Effector CD4-positive, alpha-beta T cell (primary cell): Measurements from ENCODE around the gene TGM6.

ENCODE experiments used
- DNase-seq: peaks from one replicate; pipeline ENCODE4 v3.0.0-alpha.2; 2020

The TGM6 gene

GRCh38 chr20:2365091-2365490 is 15.6 kb upstream of the TGM6 start:
- DNase-seq, result no peak

- DNase-seq, result no peak
These were observed 15.0 kb upstream of the TGM6 start for GRCh38 chr20:2365666-2366065.

GRCh38 chr20:2368621-2369020 is 12.1 kb upstream of the TGM6 start:
- DNase-seq, result no peak

- no peak for DNase-seq
These were observed 7.6 kb upstream of the TGM6 start for GRCh38 chr20:2373098-2373497.

GRCh38 chr20:2374346-2375125 is 6.2 kb upstream of the TGM6 start:
- no peak for DNase-seq

GRCh38 chr20:2378893-2379292 is 1.8 kb upstream of the TGM6 start:
- DNase-seq, result no peak

GRCh38 chr20:2379511-2380229 is 1.0 kb upstream of the TGM6 start:
- no peak for DNase-seq

- DNase-seq, result no peak
These were observed 602 bp downstream of the TGM6 start for GRCh38 chr20:2381303-2381702.

- no peak for DNase-seq
These were observed 2.1 kb downstream of the TGM6 start for GRCh38 chr20:2382833-2383232.

GRCh38 chr20:2385026-2385425 is 4.3 kb downstream of the TGM6 start:
- no peak for DNase-seq

GRCh38 chr20:2385496-2385895 is 4.8 kb downstream of the TGM6 start:
- no peak for DNase-seq

GRCh38 chr20:2386516-2387179 is 5.9 kb downstream of the TGM6 start:
- no peak for DNase-seq

- DNase-seq, result no peak
These were observed 6.5 kb downstream of the TGM6 start for GRCh38 chr20:2387180-2387577.

- DNase-seq, result no peak
These were observed 6.9 kb downstream of the TGM6 start for GRCh38 chr20:2387580-2387979.

- no peak for DNase-seq
These were observed 10.4 kb downstream of the TGM6 start for GRCh38 chr20:2390951-2391675.

- DNase-seq, result no peak
These were observed 13.8 kb downstream of the TGM6 start for GRCh38 chr20:2394411-2395055.

- no peak for DNase-seq
These were observed 14.4 kb downstream of the TGM6 start for GRCh38 chr20:2395136-2395535.

GRCh38 chr20:2396241-2396814 is 15.6 kb downstream of the TGM6 start:
- no peak for DNase-seq

- no peak for DNase-seq
These were observed 16.4 kb downstream of the TGM6 start for GRCh38 chr20:2397091-2397490.

- DNase-seq, result no peak
These were observed 17.0 kb downstream of the TGM6 start for GRCh38 chr20:2397595-2398145.

- DNase-seq, result no peak
These were observed 17.7 kb downstream of the TGM6 start for GRCh38 chr20:2398449-2398848.

GRCh38 chr20:2399390-2399789 is 18.7 kb downstream of the TGM6 start:
- no peak for DNase-seq
